ENCODE results near the gene TPP2. TPM values are rescaled to one million over a fixed set of nuclear protein-coding genes. Genes with fewer than 3 reads are reported as not detected.

The TPP2 gene
- total RNA-seq, 1 experiment from 2014 or later, result 58.9 TPM

DNA sequence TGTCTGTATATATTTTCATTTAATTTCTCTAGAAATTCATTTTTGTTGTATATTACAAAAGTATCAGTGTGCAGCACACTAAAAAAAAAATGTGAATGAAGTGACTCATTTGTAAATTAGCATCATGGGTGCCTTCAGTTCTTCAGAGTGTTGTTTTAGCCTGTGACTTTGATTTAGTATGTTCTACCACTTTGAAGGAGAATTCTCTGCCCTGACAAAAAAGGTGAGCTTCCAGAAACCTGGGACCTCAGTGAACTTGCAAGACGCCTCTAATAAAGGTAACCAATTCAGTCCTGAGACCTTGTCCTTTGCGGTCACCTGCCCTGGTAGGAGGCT, 95.7 kb downstream of the TPP2 start:
- H3K36me3 Mint-ChIP-seq (ENCODE audit: insufficient read depth, unreplicated experiment), result peaks cover 7% of the 10 kb centered on the region
- no peak overlapping the region for H3K4me3 ChIP-seq (ENCODE audit: low read depth, low read length)
- no peaks in the 10 kb centered on the region for H3K36me3 ChIP-seq (ENCODE audit: control insufficient read depth, insufficient read depth, low read length)
- H3K4me3 Mint-ChIP-seq (ENCODE audit: unreplicated experiment), result no peak overlapping the region
- no peaks in the 10 kb centered on the region for H3K27me3 Mint-ChIP-seq (ENCODE audit: insufficient read depth, unreplicated experiment)
- H3K4me1 Mint-ChIP-seq (ENCODE audit: low read depth, unreplicated experiment), result peaks cover 7% of the 10 kb centered on the region
- TF ChIP-seq, protein P1, sequence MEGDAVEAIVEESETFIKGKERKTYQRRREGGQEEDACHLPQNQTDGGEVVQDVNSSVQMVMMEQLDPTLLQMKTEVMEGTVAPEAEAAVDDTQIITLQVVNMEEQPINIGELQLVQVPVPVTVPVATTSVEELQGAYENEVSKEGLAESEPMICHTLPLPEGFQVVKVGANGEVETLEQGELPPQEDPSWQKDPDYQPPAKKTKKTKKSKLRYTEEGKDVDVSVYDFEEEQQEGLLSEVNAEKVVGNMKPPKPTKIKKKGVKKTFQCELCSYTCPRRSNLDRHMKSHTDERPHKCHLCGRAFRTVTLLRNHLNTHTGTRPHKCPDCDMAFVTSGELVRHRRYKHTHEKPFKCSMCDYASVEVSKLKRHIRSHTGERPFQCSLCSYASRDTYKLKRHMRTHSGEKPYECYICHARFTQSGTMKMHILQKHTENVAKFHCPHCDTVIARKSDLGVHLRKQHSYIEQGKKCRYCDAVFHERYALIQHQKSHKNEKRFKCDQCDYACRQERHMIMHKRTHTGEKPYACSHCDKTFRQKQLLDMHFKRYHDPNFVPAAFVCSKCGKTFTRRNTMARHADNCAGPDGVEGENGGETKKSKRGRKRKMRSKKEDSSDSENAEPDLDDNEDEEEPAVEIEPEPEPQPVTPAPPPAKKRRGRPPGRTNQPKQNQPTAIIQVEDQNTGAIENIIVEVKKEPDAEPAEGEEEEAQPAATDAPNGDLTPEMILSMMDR (IDR thresholded peaks at IDR 0.05; ENCODE audit: insufficient read depth in 1 of 2, low read depth in 1 of 2, low read length in 1 of 2, severe bottlenecking in 1 of 2, unreplicated experiment in 1 of 2), result no peak
- POLR2A ChIA-PET, result no interaction called here
- CTCF ChIA-PET, result no interaction called here
- intact Hi-C loops (cut with micrococcal nuclease; ENCODE audit: unreplicated experiment), result loop anchor here (2.0 kb wide), 1 partner anchor 32 kb away; no protein-coding TSS in a partner anchor
- H3K4me1 ChIP-seq, result peaks cover 7% of the 10 kb centered on the region; the same call in 1 of the 2 replicates
- BruUV-seq (replicated peaks), result no TSS peak
- no peak overlapping the region for H3K27ac Mint-ChIP-seq (ENCODE audit: unreplicated experiment)
- DNase-seq, result no peak
- H3K9me3 Mint-ChIP-seq (ENCODE audit: unreplicated experiment), result no peaks in the 10 kb centered on the region
- no peaks in the 10 kb centered on the region for H3K9me3 ChIP-seq
- H3K27me3 ChIP-seq (replicated peaks; ENCODE audit: control insufficient read depth, insufficient read depth, low read length), result no peaks in the 10 kb centered on the region

DNA sequence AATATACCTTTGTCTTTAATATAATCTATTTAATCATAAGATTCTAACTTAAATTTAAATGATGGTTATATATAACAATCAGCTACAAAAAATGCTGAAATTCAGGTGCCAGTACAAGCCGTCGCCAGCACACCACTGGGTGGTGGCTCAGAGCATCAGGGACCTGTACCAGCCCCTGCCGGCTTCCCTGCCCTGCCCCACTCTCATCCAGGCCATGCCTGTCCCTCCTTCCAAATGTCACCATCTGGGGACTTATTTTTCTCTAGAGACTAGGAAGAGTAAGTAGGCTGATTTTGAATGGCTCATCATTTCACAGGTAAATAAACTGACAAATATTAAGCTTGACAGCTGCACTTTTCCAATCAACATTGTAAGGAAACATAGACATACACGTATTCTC, 96.5 kb downstream of the TPP2 start:
- ChIA-PET CTCF (no interaction called here), POLR2A (no interaction called here)
- H3K4me3 ChIP-seq (ENCODE audit: low read depth, low read length), result no peak overlapping the region
- Mint-ChIP-seq H3K27me3 (ENCODE audit: insufficient read depth, unreplicated experiment) (no peaks in the 10 kb centered on the region), H3K36me3 (ENCODE audit: insufficient read depth, unreplicated experiment) (peaks cover 9% of the 10 kb centered on the region), H3K9me3 (ENCODE audit: unreplicated experiment) (peaks cover 7% of the 10 kb centered on the region), H3K4me3 (ENCODE audit: unreplicated experiment) (no peak overlapping the region), H3K4me1 (ENCODE audit: low read depth, unreplicated experiment) (peaks cover 7% of the 10 kb centered on the region), H3K27ac (ENCODE audit: unreplicated experiment) (no peak overlapping the region)
- no peaks in the 10 kb centered on the region for H3K36me3 ChIP-seq (ENCODE audit: control insufficient read depth, insufficient read depth, low read length)
- DNase-seq, result no peak
- TF ChIP-seq, protein P1 (IDR thresholded peaks at IDR 0.05; ENCODE audit: insufficient read depth in 1 of 2, low read depth in 1 of 2, low read length in 1 of 2, severe bottlenecking in 1 of 2, unreplicated experiment in 1 of 2), result no peak
- H3K9me3 ChIP-seq, result peaks cover 1% of the 10 kb centered on the region; the same call in 1 of the 2 replicates
- intact Hi-C loops (cut with micrococcal nuclease; ENCODE audit: unreplicated experiment), result loop anchor here (2.0 kb wide), 1 partner anchor 32 kb away; no protein-coding TSS in a partner anchor
- BruUV-seq (replicated peaks), result no TSS peak
- H3K27me3 ChIP-seq (replicated peaks; ENCODE audit: control insufficient read depth, insufficient read depth, low read length), result no peaks in the 10 kb centered on the region
- H3K4me1 ChIP-seq, result peaks cover 7% of the 10 kb centered on the region; the same call in 1 of the 2 replicates

DNA sequence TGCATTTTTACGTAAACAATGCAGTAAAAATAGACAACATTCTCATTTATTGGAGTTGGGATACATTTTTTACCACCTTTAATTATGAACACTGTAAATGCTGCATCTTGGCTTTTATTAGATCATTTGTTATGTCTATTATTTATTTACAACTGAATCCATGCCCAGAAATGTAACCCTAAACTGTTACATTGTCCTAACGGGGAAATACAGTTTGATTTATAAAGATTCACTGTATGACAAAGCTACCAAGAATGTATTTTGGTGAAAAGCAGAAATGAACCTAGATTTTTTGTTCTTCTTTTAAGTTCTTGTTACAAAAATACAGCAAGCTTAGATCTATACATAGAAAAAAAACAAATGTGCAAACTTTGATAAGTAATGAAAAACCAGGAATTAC, 97.0 kb downstream of the TPP2 start:
- H3K9me3 Mint-ChIP-seq (ENCODE audit: unreplicated experiment), result peaks cover 12% of the 10 kb centered on the region
- ChIA-PET POLR2A (no interaction called here), CTCF (no interaction called here)

More for the DNA sequence above, 97.0 kb downstream of the TPP2 start:
- peaks cover 9% of the 10 kb centered on the region for H3K36me3 Mint-ChIP-seq (ENCODE audit: insufficient read depth, unreplicated experiment)
- H3K27me3 Mint-ChIP-seq (ENCODE audit: insufficient read depth, unreplicated experiment), result no peaks in the 10 kb centered on the region
- Histone ChIP-seq H3K36me3 (ENCODE audit: control insufficient read depth, insufficient read depth, low read length) (no peaks in the 10 kb centered on the region), H3K9me3 (peaks cover 6% of the 10 kb centered on the region), H3K27me3 (replicated peaks; ENCODE audit: control insufficient read depth, insufficient read depth, low read length) (no peaks in the 10 kb centered on the region), H3K4me1 (peaks cover 7% of the 10 kb centered on the region; the same call in 1 of the 2 replicates), H3K4me3 (ENCODE audit: low read depth, low read length) (no peak overlapping the region)
- peaks cover 7% of the 10 kb centered on the region for H3K4me1 Mint-ChIP-seq (ENCODE audit: low read depth, unreplicated experiment)
- H3K27ac Mint-ChIP-seq (ENCODE audit: unreplicated experiment), result no peak overlapping the region
- H3K4me3 Mint-ChIP-seq (ENCODE audit: unreplicated experiment), result no peak overlapping the region
- intact Hi-C loops (cut with micrococcal nuclease; ENCODE audit: unreplicated experiment), result loop anchor here (2.0 kb wide), 1 partner anchor 31 kb away; no protein-coding TSS in a partner anchor
- BruUV-seq (replicated peaks), result no TSS peak
- TF ChIP-seq, protein P1 (IDR thresholded peaks at IDR 0.05; ENCODE audit: insufficient read depth in 1 of 2, low read depth in 1 of 2, low read length in 1 of 2, severe bottlenecking in 1 of 2, unreplicated experiment in 1 of 2), result no peak
- DNase-seq, result no peak
